ENCODE results near the gene BTBD9. TPM values are rescaled to one million over a fixed set of nuclear protein-coding genes. Genes with fewer than 3 reads are reported as not detected.

BTBD9 gene
- total and polyA plus RNA-seq, 9 of the 15 experiments (the other 6 are each of a cell fraction or from before 2014, with no cell fraction given): 0.08 to 1.6 (median 0.58) TPM

GRCh38 chr6:38164671-38165108 lies 475.0 kb downstream of the BTBD9 start:
- no peak overlapping the region for H3K9ac ChIP-seq (ENCODE audit: insufficient read depth in 1 of 2, low read depth in 2 of 2, low read length in 2 of 2)
- H3K27me3 ChIP-seq (ENCODE audit: control insufficient read depth in 2 of 2, insufficient read depth in 2 of 2, low read length in 2 of 2): peaks cover 0 to 7% of the 10 kb centered on the region in 2 experiments; a peak in 1 of 5 replicates
- peaks cover 3% of the 10 kb centered on the region; the same call in 1 of the 2 replicates for H4K20me1 ChIP-seq (replicated peaks; ENCODE audit: control insufficient read depth, insufficient read depth, low read length)
- no peaks in the 10 kb centered on the region for H3K79me2 ChIP-seq (ENCODE audit: control insufficient read depth, insufficient read depth, low read length)
- ChIA-PET CTCF (ENCODE audit: low intra/inter-chr PET ratio) (no interaction called here), POLR2A (interaction anchor here (0.7 to 2.1 kb wide), 4 partner anchors 8 to 48 kb away, joined by 3 to 7 read pairs (median 4); no protein-coding TSS in a partner anchor)
- TF ChIP-seq ZFPM2 (CRISPR knock-in tag; IDR thresholded peaks at IDR 0.05): no peak
- TF ChIP-seq JUND (IDR thresholded peaks at IDR 0.05; ENCODE audit: borderline replicate concordance, low read depth, low read length): no peak
- TF ChIP-seq JUND (tag; IDR thresholded peaks at IDR 0.05; ENCODE audit: borderline replicate concordance, low read depth, low read length): no peak
- no peak for TF ChIP-seq HNRNPL (IDR thresholded peaks at IDR 0.05; ENCODE audit: low read depth, low read length)
- TF ChIP-seq ZBTB17 (CRISPR knock-in tag; IDR thresholded peaks at IDR 0.05): no peak
- no peak for TF ChIP-seq DLX4 (CRISPR knock-in tag; IDR thresholded peaks at IDR 0.05)
- no peak for TF ChIP-seq ERF (CRISPR knock-in tag; IDR thresholded peaks at IDR 0.05)
- no peak for TF ChIP-seq FOXA3 (CRISPR knock-in tag; conservative IDR thresholded peaks at IDR 0.05 in 1 of 2, IDR thresholded peaks at IDR 0.05 in 1 of 2)
- no peak for TF ChIP-seq SRSF3 (IDR thresholded peaks at IDR 0.05; ENCODE audit: insufficient read depth, low read length)
- no peak for TF ChIP-seq ZBTB5 (IDR thresholded peaks at IDR 0.05)
- TF ChIP-seq GTF2A2 (tag; IDR thresholded peaks at IDR 0.05): no peak
- TF ChIP-seq NFXL1 (CRISPR knock-in tag; IDR thresholded peaks at IDR 0.05): no peak
- no peak for TF ChIP-seq ZNF395 (CRISPR knock-in tag; IDR thresholded peaks at IDR 0.05)
- no peak overlapping the region for H2AFZ ChIP-seq (ENCODE audit: low read depth, low read length)
- intact Hi-C loops (cut with micrococcal nuclease): no loop called here
- DNase-seq (ENCODE audit: extremely low read depth in 1 of 4, low spot score in 3 of 4) (no peak), ATAC-seq (no peak), FAIRE-seq (no peak)
- no peaks in the 10 kb centered on the region for H3K36me3 ChIP-seq (ENCODE audit: control insufficient read depth, insufficient read depth, low read length)
- in situ Hi-C loops (cut with MboI): no loop called here
- H3K27ac ChIP-seq (ENCODE audit: extremely low read depth, low read depth, low read length): no peak overlapping the region
- BruUV-seq (replicated peaks): no TSS peak
- H3K4me3 ChIP-seq: no peak overlapping the region
- peaks cover 0 to 37% of the 10 kb centered on the region in 2 experiments; a peak in 2 of 5 replicates for H3K4me1 ChIP-seq (replicated peaks in 1 of 2; ENCODE audit: control insufficient read depth in 2 of 2, insufficient read depth in 2 of 2, low read length in 2 of 2)
- no peaks in the 10 kb centered on the region for H3K9me3 ChIP-seq (replicated peaks; ENCODE audit: control insufficient read depth, insufficient read depth, low read depth, low read length)
- H3K9me1 ChIP-seq (ENCODE audit: control insufficient read depth, insufficient read depth, low read length): no peaks in the 10 kb centered on the region
- WGBS (ENCODE audit: insufficient coverage, low coverage, missing lambda C conversion rate): 47% methylated on average over 14 of the region's 14 CpGs
- H3K4me2 ChIP-seq (ENCODE audit: insufficient read depth, low read length): no peak overlapping the region
